ENCODE results near the gene TAF13. TPM values are rescaled to one million over a fixed set of nuclear protein-coding genes. Genes with fewer than 3 reads are reported as not detected.

TAF13 gene
- total and polyA plus RNA-seq, 9 of the 15 experiments (the other 6 are each of a cell fraction or from before 2014, with no cell fraction given): 14.9 to 77.2 (median 38.7) TPM

DNA sequence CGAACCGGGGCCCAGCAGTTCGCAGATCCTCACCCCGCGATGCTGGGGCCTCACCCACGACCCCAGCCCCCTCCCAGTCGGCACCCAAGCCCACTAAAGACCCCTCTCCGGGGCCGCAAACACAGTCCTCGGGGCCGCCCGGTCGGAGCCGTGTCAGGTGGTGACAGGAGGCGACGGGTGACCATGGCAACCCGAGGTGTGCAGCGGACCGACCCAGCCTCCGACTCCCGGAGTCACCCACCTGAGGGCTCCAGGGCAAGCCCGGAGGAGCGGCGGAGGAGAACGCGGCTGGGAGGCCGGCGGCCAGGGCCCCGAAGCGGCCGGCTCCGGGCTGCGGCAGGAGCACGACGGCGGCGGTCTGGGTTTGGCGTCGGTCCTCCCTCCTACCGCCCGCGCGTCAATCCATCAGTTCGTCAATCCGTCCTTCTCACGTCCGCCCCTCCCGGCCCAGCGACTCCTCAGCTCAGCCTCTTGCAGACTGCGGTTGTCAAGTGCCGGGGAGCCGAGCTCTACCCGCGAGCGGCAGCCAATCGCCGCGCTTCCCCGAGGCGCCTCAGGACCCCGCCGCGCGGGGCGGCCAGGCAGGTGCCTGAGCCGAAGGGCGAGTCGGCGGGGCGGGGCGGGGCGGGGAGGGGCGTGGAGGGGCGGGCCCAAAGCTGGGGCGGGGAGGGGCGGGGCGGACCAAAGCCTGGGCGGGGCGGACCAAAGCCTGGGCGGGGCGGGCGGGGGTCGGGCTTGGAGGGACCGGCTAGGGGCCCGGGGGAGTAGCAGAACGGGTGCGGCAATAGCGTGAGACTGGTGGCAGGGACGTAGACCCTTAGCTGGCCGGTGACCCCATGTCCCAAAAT lies 34.0 kb downstream of the TAF13 start, which contains the start of gene WDR47 (continued):
- TF ChIP-seq, protein P1, sequence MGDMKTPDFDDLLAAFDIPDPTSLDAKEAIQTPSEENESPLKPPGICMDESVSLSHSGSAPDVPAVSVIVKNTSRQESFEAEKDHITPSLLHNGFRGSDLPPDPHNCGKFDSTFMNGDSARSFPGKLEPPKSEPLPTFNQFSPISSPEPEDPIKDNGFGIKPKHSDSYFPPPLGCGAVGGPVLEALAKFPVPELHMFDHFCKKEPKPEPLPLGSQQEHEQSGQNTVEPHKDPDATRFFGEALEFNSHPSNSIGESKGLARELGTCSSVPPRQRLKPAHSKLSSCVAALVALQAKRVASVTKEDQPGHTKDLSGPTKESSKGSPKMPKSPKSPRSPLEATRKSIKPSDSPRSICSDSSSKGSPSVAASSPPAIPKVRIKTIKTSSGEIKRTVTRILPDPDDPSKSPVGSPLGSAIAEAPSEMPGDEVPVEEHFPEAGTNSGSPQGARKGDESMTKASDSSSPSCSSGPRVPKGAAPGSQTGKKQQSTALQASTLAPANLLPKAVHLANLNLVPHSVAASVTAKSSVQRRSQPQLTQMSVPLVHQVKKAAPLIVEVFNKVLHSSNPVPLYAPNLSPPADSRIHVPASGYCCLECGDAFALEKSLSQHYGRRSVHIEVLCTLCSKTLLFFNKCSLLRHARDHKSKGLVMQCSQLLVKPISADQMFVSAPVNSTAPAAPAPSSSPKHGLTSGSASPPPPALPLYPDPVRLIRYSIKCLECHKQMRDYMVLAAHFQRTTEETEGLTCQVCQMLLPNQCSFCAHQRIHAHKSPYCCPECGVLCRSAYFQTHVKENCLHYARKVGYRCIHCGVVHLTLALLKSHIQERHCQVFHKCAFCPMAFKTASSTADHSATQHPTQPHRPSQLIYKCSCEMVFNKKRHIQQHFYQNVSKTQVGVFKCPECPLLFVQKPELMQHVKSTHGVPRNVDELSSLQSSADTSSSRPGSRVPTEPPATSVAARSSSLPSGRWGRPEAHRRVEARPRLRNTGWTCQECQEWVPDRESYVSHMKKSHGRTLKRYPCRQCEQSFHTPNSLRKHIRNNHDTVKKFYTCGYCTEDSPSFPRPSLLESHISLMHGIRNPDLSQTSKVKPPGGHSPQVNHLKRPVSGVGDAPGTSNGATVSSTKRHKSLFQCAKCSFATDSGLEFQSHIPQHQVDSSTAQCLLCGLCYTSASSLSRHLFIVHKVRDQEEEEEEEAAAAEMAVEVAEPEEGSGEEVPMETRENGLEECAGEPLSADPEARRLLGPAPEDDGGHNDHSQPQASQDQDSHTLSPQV (IDR thresholded peaks at IDR 0.05): no peak
- TF ChIP-seq LEF1 (IDR thresholded peaks at IDR 0.05): no peak
- peak; percentile 81 for TF ChIP-seq EGR1 (conservative IDR thresholded peaks at IDR 0.05)
- TF ChIP-seq ZNF165 (CRISPR knock-in tag; IDR thresholded peaks at IDR 0.05; ENCODE audit: borderline replicate concordance): no peak
- TF ChIP-seq, protein P2, sequence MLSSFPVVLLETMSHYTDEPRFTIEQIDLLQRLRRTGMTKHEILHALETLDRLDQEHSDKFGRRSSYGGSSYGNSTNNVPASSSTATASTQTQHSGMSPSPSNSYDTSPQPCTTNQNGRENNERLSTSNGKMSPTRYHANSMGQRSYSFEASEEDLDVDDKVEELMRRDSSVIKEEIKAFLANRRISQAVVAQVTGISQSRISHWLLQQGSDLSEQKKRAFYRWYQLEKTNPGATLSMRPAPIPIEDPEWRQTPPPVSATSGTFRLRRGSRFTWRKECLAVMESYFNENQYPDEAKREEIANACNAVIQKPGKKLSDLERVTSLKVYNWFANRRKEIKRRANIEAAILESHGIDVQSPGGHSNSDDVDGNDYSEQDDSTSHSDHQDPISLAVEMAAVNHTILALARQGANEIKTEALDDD (IDR thresholded peaks at IDR 0.05): no peak
- TF ChIP-seq PTBP1 (IDR thresholded peaks at IDR 0.05; ENCODE audit: low read depth, low read length): no peak
- no peak for TF ChIP-seq U2AF2 (optimal IDR thresholded peaks at IDR 0.05; ENCODE audit: low read depth, low read length)
- no peak for TF ChIP-seq ZNF586 (CRISPR knock-in tag; conservative IDR thresholded peaks at IDR 0.05)
- TF ChIP-seq SP1 (CRISPR knock-in tag; IDR thresholded peaks at IDR 0.05): peak; percentile 87
- TF ChIP-seq, protein P3, sequence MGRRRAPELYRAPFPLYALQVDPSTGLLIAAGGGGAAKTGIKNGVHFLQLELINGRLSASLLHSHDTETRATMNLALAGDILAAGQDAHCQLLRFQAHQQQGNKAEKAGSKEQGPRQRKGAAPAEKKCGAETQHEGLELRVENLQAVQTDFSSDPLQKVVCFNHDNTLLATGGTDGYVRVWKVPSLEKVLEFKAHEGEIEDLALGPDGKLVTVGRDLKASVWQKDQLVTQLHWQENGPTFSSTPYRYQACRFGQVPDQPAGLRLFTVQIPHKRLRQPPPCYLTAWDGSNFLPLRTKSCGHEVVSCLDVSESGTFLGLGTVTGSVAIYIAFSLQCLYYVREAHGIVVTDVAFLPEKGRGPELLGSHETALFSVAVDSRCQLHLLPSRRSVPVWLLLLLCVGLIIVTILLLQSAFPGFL (CRISPR knock-in tag; IDR thresholded peaks at IDR 0.05): no peak
- no peak for TF ChIP-seq MECOM (CRISPR knock-in tag; IDR thresholded peaks at IDR 0.05)
- peak; percentile 99 for TF ChIP-seq POLR2G (IDR thresholded peaks at IDR 0.05; ENCODE audit: low read depth, low read length)
- peak; percentile 37 for TF ChIP-seq NFYB (IDR thresholded peaks at IDR 0.05; ENCODE audit: extremely low read depth, insufficient read length)
- TF ChIP-seq ESRRA (IDR thresholded peaks at IDR 0.05; ENCODE audit: borderline replicate concordance, low read depth): peak; percentile 88; the same call in 1 of the 2 replicates
- TF ChIP-seq SNIP1 (IDR thresholded peaks at IDR 0.05; ENCODE audit: low read depth): no peak
- TF ChIP-seq, protein P4, sequence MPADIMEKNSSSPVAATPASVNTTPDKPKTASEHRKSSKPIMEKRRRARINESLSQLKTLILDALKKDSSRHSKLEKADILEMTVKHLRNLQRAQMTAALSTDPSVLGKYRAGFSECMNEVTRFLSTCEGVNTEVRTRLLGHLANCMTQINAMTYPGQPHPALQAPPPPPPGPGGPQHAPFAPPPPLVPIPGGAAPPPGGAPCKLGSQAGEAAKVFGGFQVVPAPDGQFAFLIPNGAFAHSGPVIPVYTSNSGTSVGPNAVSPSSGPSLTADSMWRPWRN (IDR thresholded peaks at IDR 0.05; ENCODE audit: low read depth): no peak
- TF ChIP-seq, protein P5, sequence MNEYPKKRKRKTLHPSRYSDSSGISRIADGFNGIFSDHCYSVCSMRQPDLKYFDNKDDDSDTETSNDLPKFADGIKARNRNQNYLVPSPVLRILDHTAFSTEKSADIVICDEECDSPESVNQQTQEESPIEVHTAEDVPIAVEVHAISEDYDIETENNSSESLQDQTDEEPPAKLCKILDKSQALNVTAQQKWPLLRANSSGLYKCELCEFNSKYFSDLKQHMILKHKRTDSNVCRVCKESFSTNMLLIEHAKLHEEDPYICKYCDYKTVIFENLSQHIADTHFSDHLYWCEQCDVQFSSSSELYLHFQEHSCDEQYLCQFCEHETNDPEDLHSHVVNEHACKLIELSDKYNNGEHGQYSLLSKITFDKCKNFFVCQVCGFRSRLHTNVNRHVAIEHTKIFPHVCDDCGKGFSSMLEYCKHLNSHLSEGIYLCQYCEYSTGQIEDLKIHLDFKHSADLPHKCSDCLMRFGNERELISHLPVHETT (CRISPR knock-in tag; conservative IDR thresholded peaks at IDR 0.05 in 1 of 2, IDR thresholded peaks at IDR 0.05 in 1 of 2): peak in 1 of 2 experiments; percentile 90; a peak in 2 of 4 replicates
- no peak; the same call in 1 of the 2 replicates for TF ChIP-seq DIDO1 (tag; IDR thresholded peaks at IDR 0.05; ENCODE audit: low read depth)
